Duodenal mucosa (tissue), 2 donors: Measurements from ENCODE around the gene TMEM95.

Source experiments
- H3K27ac ChIP-seq: one replicate; pipeline ENCODE4 v1.7.0; 2013; ENCODE audit warnings: low read depth, low read length
- H3K27me3 ChIP-seq, 2 donors: one replicate each; pipeline ENCODE4 v1.7.0; 2013; ENCODE audit warnings: low read length in 2 of 2, control low read depth in 1 of 2; ENCODE audit not compliant: insufficient read depth in 2 of 2, control insufficient read depth in 1 of 2
- H3K36me3 ChIP-seq, 2 donors: one replicate each; pipeline ENCODE4 v1.7.0; 2013; ENCODE audit warnings: low read length in 2 of 2, control low read depth in 1 of 2; ENCODE audit not compliant: insufficient read depth in 2 of 2, control insufficient read depth in 1 of 2
- H3K4me1 ChIP-seq, 2 donors: one replicate each; pipeline ENCODE4 v1.7.0; 2013; ENCODE audit warnings: low read length in 2 of 2, control low read depth in 1 of 2; ENCODE audit not compliant: insufficient read depth in 2 of 2, control insufficient read depth in 1 of 2
- H3K4me3 ChIP-seq, 2 donors: one replicate each; pipeline ENCODE4 v1.7.0; 2013; ENCODE audit warnings: low read length in 2 of 2, low read depth in 1 of 2
- H3K9ac ChIP-seq, 2 donors: one replicate each; pipeline ENCODE4 v1.7.0; 2013; ENCODE audit warnings: low read length in 2 of 2, low read depth in 1 of 2
- H3K9me3 ChIP-seq, 2 donors: one replicate each; pipeline ENCODE4 v1.7.0; 2013; ENCODE audit warnings: low read length in 2 of 2, control low read depth in 1 of 2; ENCODE audit not compliant: control insufficient read depth in 1 of 2

Gene TMEM95

GRCh38 chr17:7388856-7389255, 33.9 kb downstream of the TMEM95 start:
- Histone ChIP-seq H3K4me3 (no peak overlapping the region), H3K9ac (no peak overlapping the region)

GRCh38 chr17:7389924-7390910, 35.3 kb downstream of the TMEM95 start:
- Histone ChIP-seq H3K36me3 (peaks cover 5 to 32% of the 10 kb centered on the region in 2 donors), H3K27ac (no peak overlapping the region), H3K9me3 (no peaks in the 10 kb centered on the region), H3K4me3 (no peak overlapping the region), H3K4me1 (peaks cover 10 to 14% of the 10 kb centered on the region in 2 donors), H3K27me3 (no peaks in the 10 kb centered on the region), H3K9ac (no peak overlapping the region)

More at GRCh38 chr17:7388856-7389255, 33.9 kb downstream of the TMEM95 start:
- Histone ChIP-seq H3K27me3 (no peaks in the 10 kb centered on the region), H3K36me3 (peaks cover 8 to 37% of the 10 kb centered on the region in 2 donors), H3K4me1 (peaks cover 6 to 12% of the 10 kb centered on the region in 2 donors), H3K27ac (no peak overlapping the region), H3K9me3 (no peaks in the 10 kb centered on the region)

DNA sequence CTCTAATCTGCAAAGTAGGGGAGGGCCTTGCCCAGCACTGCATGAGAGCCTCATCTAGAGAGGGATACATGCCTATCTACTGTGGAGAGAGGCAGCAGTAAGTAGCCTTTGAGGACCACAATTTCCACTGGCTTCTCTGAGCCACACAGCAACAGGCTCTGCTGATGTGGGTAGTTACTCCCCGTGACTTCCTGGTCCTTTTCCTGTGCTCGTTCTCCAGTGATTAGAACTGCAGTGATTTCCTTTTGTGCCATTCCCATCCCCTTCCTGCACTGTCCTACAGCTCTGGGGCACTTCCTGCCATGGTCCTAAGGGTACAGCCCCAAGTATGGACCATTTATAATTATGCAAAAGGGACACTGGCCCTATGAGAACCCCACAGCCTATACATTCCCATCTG, 36.4 kb downstream of the TMEM95 start:
- Histone ChIP-seq H3K9ac (no peak overlapping the region), H3K36me3 (peaks cover 5 to 26% of the 10 kb centered on the region in 2 donors), H3K9me3 (no peaks in the 10 kb centered on the region), H3K27me3 (no peaks in the 10 kb centered on the region), H3K4me3 (no peak overlapping the region), H3K4me1 (peaks cover 10 to 14% of the 10 kb centered on the region in 2 donors), H3K27ac (no peak overlapping the region)

DNA sequence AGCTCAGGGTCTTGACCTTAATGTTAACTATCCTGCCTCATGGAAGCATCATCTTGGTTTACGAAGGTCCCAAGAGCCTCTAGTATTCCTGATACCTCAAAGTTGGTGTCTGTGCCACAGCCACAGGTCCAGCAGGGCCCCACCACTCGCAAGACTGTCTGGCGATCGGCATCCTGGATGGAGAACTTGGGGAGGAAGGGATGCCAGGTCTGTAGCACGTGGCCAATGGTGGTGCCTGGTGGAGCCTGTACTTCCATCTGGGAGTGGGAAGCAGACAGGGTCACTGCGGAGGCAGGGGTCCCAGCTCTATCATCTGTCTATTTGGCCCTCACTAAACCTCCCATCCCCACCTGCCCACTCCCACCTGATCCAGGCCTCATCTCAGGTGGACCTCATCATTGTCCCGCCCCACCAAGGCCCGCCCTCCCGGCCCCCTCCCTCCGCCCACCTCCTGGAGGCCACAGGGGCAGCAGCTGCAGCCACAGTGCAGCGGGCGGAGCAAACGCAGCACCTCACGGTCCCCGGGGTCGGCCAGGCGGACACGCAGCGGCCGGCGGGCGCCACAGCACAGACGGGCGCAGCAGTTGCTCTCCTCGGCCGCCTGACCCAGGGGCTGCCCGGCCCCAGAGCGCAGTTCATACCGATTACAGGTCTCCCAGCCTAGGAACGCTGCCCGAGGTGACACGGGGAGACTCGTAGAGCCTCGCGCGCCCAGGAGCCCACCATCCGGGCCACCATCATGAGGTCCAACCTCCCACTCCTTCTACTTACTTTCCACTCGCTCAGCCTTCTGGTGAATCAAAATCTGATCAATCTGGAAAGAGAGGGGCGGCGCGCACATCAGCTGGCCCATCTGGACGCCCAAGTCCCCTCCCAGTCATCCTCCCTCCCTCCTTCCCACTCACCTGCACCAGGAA, 38.0 kb downstream of the TMEM95 start:
- H3K9me3 ChIP-seq, result no peaks in the 10 kb centered on the region
- peak overlapping the region; percentile 64 to 67 for H3K9ac ChIP-seq
- peaks cover 5 to 21% of the 10 kb centered on the region in 2 donors for H3K36me3 ChIP-seq
- H3K27me3 ChIP-seq, result no peaks in the 10 kb centered on the region
- H3K4me1 ChIP-seq, result peaks cover 10 to 14% of the 10 kb centered on the region in 2 donors
- H3K4me3 ChIP-seq, result peak overlapping the region; percentile 82 to 86
- no peak overlapping the region for H3K27ac ChIP-seq

DNA sequence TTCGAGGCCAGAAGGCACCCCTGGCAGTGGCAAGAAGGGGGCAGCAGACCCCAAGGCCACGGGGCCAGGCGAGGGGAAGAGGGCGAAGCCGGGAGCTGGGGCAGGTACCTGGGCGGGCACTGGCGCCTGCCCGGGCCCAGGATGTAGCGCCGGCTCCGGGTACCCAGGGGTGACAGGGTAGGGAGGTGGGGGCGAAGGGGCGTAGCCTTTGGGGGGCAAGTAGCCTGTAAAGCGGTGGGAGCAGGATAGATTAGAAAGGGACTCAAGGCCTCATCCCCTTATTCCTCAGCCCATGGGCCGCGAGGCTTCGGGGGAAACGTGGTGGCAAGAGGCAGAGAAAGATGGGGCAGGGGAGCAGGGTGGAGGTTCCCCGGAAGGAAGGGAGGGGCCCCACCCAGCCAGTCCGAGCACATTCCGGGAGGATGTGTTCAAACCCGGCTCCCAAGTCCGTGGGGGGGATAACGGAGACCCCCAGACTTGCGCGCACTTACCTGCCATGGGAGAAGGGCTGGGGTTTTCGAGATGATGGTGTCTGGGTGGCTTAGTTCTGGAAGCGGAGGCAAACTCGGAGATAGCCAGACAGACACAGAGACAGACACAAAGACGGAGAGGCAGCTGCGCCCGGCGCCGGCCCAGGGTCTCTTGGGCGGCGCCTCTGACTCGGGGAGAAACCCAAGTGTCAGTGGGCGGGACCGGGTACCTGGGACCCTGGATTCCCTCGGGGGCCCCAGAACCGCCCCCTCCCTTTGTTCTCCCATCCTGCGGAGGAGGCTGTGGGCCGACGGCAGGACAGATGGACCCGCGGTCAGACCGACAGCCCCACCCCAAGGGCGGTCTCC, 38.9 kb downstream of the TMEM95 start:
- Histone ChIP-seq H3K36me3 (peaks cover 5 to 13% of the 10 kb centered on the region in 2 donors), H3K4me3 (peak overlapping the region; percentile 82 to 86), H3K4me1 (peaks cover 10 to 14% of the 10 kb centered on the region in 2 donors), H3K9ac (peak overlapping the region; percentile 64 to 67), H3K9me3 (no peaks in the 10 kb centered on the region), H3K27ac (peak overlapping the region; percentile 90), H3K27me3 (no peaks in the 10 kb centered on the region)

DNA sequence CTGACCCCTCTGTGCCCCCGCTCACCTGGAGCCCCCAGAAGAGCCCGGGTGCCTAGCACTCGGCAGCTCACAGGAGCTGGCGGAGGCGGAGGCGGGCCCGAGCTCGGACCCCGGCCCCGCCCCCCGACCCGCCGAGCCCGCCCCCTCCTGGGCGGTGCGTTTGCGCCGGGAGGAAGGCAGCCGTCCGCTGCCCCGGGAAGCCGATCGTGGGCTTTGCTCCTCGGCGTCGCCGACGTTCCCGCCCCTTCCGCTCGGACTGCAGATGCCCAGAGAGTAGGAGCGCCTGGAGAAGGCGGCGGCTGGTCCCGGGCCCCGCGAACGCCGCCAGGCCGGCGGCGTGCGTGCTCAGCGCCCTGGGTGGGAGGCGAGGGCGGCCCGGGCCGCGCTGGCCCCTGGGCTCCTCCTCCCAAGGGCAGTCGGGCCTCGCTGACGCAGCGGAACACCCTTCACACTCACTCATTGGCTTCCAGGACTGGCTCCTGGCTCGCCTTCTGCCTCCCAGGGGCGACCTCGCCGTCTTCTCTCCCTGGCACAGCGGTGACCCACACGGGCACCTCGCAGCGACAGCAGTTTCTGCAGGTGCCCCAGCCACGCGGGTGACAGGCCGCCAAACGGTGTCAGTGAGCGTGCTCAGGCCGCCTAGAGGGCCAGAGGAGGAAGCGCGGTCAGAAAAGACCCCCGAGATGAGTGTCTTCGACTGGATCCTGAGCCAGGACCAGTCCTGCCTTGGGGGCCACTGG, 39.7 kb downstream of the TMEM95 start, which contains the start of gene PLSCR3:
PLSCR3 (minus strand) TSS at position 74 of the 740 bp plus-strand sequence. CDS start 415 bp downstream, outside the sequence.
- Histone ChIP-seq H3K4me1 (peaks cover 10 to 14% of the 10 kb centered on the region in 2 donors), H3K27ac (peak within 1 kb of the TSS; percentile 90), H3K4me3 (peak within 1 kb of the TSS; percentile 82 to 86), H3K27me3 (no peaks in the 10 kb centered on the region), H3K9ac (peak within 1 kb of the TSS; percentile 67 to 95), H3K9me3 (no peaks in the 10 kb centered on the region), H3K36me3 (peaks cover 0 to 5% of the 10 kb centered on the region in 2 donors)

GRCh38 chr17:7396147-7396546, 41.2 kb downstream of the TMEM95 start:
- Histone ChIP-seq H3K9ac (no peak overlapping the region), H3K27ac (no peak overlapping the region), H3K4me1 (peaks cover 10 to 14% of the 10 kb centered on the region in 2 donors), H3K27me3 (no peaks in the 10 kb centered on the region), H3K36me3 (no peaks in the 10 kb centered on the region), H3K9me3 (no peaks in the 10 kb centered on the region), H3K4me3 (no peak overlapping the region)

GRCh38 chr17:7398612-7399011, 43.7 kb downstream of the TMEM95 start:
- H3K36me3 ChIP-seq, result no peaks in the 10 kb centered on the region
- no peaks in the 10 kb centered on the region for H3K27me3 ChIP-seq
- no peaks in the 10 kb centered on the region for H3K9me3 ChIP-seq
- no peak overlapping the region for H3K9ac ChIP-seq
- no peak overlapping the region for H3K4me3 ChIP-seq
- H3K27ac ChIP-seq, result no peak overlapping the region
- H3K4me1 ChIP-seq, result peaks cover 14 to 16% of the 10 kb centered on the region in 2 donors
